NOMO-1 treated with DMSO at 0.1 percent for 48 hours (cell line): Measurements from ENCODE around the gene CORIN.
"Not testable (repeated sequence)": the region's sequence is repeated elsewhere in the genome, so short reads cannot be mapped to it uniquely, and the experiment has no call there.

Experiments used
- DNase-seq: peaks from one replicate; lab custom pipeline; 2025; ENCODE audit not compliant: unreplicated experiment; lab: John Stamatoyannopoulos, UW

Gene CORIN

DNA sequence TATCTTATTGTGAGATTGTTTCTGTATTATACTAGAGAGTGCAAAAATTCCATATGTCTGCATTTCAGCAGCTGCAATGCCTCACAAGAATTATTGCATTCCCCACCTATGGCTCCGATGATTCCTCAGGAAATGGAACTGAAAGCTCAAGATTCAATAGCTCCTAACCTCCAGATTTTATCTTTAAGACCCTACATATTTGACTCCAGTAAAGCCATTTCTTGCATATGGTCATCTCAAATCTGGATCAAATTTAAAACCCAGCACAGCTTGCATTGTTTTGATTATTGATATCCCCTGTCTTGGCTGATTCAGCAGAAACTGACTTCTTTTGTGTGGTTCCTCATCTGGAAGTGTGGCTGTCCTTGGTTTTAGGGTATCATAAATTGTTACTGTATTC, 142.6 kb downstream of the CORIN start:
- no peak for DNase-seq

DNA sequence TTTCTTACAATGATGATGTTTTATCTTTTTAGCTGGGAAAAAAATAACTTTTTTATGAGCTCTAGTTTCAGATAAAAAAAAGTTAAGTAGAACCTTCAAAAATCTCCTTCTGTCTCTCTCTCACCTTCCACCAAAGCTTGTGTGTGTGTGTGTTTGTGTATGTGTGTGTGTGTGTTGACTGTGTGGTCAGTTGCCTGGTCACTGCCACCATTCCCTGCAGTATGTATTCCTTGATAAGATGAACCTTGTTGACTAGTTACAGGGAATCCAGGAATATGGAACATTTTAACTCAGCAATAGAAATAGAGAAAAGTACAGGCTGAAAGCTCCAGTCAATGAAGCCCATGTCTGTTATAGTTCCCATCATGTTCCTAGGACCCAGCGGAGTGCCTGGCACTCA, 143.5 kb downstream of the CORIN start:
- DNase-seq = no peak

DNA sequence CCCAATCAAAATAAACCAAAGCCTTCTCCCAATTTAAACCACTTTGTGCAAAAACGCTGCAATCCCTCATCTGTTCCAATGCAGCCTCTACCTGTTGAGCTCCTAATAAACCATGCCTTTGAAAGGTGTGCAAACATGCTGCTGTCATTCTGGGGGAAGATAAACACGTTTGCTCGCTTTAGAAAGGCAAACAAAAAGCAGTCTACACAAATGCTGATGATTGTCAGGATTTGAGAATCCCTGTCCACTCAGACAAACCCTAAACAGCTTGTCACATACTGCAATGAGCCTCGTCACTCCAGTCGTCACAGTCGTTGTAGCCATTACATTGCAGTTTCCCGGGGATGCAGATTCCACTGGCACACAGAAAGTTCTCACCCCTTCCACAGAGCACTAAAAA, 145.2 kb downstream of the CORIN start:
- DNase-seq = no peak

GRCh38 chr4:47691757-47692383, 146.0 kb downstream of the CORIN start:
- not testable (repeated sequence) for DNase-seq

- DNase-seq = no peak
Observed at GRCh38 chr4:47690611-47691010, 147.3 kb downstream of the CORIN start.

DNA sequence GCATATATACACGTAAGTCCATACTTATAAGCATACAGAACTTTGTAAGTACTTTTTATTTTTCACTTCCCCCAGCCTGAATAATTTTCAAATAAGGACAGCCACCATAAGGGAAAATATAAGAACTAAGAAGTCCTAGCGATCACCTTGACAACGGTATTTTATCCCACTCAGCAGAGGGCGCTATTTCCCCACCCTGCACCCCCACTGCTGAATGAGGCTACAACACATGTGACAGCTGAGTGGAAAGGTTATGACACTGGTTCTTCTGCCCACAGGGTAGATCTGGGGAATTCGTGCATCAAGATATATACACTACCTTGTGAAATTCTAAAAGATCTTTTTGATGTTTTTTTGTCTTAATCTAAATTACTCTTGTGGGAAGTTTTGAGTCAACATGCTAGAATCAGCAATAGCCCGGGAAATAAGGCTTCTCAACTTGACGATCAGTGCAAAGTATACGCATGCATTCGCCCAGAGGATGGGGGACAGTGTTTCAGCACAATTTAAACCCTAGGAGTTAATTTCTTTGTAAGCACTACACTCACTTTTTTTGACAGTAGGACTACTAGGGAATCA, 151.5 kb downstream of the CORIN start:
- peak; percentile 53 for DNase-seq

- no peak for DNase-seq
Observed at GRCh38 chr4:47675806-47676205, 162.1 kb downstream of the CORIN start.

DNA sequence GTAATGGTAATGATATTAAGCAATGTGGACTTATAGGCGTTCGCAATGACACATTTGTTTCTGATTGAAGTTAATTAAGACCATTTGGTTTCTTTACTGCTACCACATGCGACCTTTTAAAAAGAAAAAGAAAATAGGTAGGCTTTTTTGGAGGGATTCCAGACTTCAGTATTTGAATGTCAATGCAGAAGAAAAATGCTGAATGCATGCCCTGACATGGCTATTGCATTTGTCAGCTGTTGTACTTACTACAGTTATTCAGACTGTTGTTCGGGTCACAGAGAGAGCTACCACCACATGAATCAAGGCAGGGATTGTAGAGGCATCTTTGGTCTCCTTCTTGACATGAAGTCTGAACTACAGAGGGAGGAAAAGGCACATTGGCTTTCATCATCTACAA, 163.7 kb downstream of the CORIN start:
- no peak for DNase-seq

DNA sequence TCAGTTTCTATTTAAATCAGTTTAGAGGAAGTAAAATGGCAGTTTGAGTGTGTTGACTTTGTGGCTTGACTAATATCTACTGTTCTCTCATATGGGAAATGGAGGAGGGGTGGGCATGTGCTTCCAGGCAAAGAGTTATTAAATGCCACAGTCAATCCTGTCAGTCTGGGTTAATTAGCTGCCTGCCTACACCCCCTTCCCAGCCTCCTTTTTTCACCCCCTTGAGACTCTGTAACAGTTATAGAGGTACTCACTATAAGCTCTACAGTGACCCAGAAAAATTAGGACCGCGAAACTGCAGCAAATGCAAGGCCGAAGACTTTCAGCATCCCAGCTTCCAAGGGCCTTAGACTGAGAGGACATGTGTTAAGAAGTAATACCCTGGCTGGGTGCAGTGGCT, 165.2 kb downstream of the CORIN start:
- peak; percentile 14 for DNase-seq

- no peak for DNase-seq
Observed at GRCh38 chr4:47669946-47670345, 167.9 kb downstream of the CORIN start.

GRCh38 chr4:47668810-47669408, 169.0 kb downstream of the CORIN start:
- peak; percentile 22 for DNase-seq

DNA sequence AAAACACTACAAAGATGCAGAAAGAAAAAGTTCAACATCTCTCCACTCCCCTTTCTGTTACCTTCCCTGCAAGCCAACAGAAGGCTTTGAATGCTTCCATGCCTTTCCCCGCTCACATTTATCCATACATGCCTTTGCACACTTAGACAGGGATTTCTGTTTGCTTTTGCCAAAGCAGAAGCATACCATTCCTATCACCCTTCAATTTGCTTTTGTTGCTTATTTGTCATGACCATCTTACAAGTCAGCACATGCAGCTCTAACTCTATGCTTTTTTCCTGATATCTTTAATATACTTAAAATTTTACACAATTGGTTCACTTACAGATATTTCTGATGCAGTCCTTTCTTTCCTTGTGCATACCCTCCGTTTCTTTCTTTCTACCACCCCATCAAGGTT, 169.6 kb downstream of the CORIN start:
- no peak for DNase-seq

GRCh38 chr4:47667552-47667951, 170.3 kb downstream of the CORIN start:
- DNase-seq = no peak

GRCh38 chr4:47664051-47664826, 173.6 kb downstream of the CORIN start:
- DNase-seq = no peak

GRCh38 chr4:47662975-47663374, 174.9 kb downstream of the CORIN start:
- DNase-seq = no peak

DNA sequence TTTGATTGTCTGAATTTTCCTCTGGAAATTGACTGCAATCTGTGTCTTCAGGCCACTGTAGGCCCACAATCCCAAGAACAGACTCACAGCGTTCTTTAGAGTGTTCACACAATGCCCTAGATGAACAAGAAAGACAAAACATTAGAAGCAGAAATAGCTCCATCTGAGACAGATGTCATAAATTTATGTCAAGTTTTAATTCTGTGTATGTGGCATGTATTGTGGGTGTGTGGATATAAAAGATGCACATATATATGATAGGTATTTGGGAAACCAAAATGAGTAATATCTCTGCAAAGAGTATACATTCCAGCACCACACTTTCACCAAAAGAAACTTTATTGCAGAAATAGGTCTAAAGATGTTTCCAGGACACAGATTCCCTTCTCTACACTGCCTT, 176.1 kb downstream of the CORIN start:
- no peak for DNase-seq

GRCh38 chr4:47659342-47659741, 178.5 kb downstream of the CORIN start:
- DNase-seq = peak; percentile 42

GRCh38 chr4:47654972-47655693, 182.7 kb downstream of the CORIN start:
- no peak for DNase-seq

DNA sequence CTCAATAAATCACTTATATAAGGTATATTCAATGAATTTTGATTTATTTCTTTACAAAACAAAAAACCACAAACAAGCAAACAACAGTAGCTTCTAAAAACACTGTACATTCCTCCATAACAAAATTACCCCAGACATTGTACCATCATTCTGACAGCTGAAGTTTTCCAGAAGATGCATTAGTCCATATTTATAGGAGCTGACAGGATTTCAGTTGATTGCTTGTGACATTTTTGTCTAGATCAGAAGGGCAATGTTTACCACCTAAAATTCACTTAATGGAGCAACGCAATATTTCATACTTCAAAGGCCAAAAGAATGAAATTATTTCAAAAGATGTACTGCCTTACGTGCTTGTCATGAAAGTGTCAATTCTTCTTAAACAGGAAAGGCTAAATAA, 185.8 kb downstream of the CORIN start:
- no peak for DNase-seq

DNA sequence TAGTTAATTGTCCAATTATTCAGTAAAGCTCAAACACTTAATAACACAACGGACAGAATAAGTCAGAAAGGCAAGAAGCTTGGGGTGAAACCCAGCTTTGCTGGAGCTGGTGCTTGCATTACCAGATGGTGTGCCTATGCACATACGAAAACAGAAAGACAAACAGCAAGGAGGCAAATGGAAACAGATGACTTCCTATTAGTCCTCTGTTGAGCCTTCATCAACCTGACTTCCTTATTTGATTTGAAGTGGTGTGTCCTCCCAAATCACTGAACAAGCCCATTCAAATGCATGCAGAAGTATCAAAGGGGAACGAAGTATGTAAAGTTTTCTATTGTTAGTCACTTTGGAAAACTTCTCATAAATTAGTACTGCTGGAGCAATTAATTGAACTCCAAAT, 186.6 kb downstream of the CORIN start:
- peak; percentile 53 for DNase-seq

DNA sequence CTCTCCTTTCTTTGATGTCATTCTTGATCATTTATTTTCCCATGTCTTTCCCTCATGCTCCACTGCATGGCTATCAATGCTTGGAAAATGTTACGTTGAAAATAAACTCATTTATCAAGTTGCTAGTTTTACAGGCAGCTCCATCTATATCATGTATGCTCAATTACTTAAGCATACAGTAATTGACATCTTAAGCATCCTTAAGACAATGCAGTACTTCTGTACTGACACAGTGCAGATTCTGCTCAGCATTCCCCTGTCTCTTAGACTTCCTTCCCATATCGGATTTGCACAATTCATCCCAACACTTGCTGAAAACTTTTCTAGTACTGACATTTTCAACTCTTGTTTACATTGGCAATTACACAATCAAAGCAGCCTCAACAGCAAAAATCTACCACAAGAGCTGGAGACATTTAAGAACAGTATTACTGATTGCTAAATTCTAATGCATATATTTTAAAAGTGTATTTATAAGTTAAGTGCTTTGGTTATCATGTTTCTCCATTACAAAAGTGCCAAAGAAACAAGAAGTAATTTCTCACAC, 187.2 kb downstream of the CORIN start:
- DNase-seq = no peak
